HG03378 (cell line): Measurements from ENCODE around the gene SLC35E4.
"Not testable (repeated sequence)": the region's sequence is repeated elsewhere in the genome, so short reads cannot be mapped to it uniquely, and the experiment has no call there.

Experiments used
- ATAC-seq: cut with Tn5 transposase; IDR thresholded peaks from one replicate; pipeline ENCODE4 v1.9.1; 2021; ENCODE audit warnings: mild to moderate bottlenecking, moderate library complexity; ENCODE audit not compliant: unreplicated experiment

The SLC35E4 gene

DNA sequence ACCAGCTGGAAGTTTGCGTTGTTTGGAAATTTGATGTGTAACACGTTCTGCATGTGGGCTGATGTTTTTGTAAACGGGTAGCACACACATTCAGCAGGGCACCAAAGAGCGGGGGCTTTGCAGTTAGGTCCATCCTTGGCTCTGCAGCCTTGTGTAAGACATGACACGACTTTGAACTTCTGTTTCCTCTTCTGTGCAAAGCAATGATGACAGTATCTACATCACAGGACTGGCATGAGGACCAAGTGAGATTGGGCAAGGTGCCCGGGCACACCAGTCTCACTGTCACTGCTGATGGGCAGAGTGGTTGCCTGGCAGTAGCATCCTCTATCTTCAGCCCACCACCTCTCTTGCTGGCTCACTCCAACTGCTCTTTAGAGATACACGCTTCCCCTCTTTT lies 25.3 kb upstream of the SLC35E4 start:
- ATAC-seq: no peak

DNA sequence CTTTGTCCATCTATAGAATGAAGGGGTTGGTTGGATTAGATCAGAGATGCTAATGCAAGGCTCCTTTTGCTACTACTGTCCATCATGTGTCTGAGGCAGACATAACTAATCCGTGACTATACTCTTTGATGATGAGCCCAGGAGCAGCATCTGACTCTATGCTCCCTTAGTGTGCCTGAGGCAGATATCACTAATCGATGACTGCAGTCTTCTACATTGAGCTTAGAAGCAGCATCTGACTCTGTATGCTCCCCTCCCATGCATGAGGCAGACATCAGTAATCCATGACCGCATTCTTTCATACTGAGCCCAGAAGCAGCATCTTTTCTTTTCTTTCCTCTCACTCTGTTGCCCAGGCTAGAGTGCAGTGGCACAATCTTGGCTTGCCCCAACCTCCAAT lies 24.4 kb upstream of the SLC35E4 start:
- ATAC-seq: no peak

DNA sequence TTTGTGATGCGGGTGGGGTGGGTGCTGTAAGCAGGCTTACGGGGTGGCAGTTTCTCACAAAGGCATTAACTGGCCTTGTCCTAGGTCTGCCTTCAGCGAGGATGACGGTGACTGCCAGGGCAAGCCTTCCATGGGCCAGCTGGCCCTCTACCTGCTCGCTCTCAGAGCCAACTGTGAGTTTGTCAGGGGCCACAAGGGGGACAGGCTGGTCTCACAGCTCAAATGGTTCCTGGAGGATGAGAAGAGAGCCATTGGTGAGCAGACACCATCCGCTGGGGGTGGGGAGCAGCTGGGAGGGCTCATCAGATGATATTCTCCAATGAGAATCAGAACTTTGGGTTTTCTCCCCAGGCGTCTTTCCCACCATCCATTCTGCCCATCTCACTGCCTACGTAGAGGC lies 22.8 kb upstream of the SLC35E4 start:
- ATAC-seq: no peak

DNA sequence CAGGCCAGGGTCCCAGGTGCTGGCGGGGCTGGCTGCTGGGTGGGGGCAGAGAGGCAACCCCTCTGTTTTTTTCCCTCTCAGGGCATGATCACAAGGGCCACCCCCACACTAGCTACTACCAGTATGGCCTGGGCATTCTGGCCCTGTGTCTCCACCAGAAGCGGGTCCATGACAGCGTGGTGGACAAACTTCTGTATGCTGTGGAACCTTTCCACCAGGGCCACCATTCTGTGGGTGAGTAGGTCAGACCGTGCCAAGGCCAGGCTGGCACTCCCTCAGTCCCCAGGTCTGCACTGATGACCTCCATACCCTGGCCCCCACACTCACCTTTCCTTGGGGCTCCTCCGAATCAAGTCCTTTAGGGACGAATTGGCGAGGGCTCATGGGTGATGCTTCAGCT lies 21.3 kb upstream of the SLC35E4 start:
- ATAC-seq: no peak

DNA sequence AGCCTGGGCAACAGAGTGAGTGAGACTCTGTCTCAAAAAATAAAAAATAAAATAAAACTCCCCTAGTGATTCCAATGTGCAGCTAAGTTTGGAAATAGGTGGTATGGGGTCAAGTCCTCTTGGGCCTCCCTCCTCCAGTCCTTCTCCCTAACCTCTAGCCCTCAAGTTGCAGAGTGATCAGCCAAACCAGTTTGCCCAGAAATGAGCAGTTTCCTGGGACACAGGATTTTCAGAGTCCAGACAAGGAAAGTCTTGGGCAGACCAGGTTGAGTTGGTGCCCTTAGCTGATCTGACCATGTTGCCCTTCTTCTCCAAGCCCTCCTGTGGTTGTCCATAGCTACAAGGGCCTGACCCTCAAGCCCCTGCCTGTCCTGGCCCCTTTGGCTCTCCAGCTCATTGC lies 20.7 kb upstream of the SLC35E4 start:
- ATAC-seq: no peak

DNA sequence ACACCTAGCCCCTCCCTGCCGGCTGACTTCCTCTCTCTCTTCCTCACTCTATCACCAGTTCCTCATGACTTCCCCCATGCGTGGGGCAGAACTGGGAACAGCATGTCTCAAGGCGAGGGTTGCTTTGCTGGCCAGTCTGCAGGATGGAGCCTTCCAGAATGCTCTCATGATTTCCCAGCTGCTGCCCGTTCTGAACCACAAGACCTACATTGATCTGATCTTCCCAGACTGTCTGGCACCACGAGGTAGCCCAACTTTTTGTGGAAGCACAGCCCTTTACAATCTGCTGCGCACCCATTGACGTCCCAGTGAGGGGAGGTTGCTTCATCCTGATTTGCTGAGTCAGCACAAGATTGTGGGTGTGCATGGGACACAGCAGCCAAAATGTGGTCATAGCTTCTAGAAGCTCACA lies 20.0 kb upstream of the SLC35E4 start:
- no peak for ATAC-seq

DNA sequence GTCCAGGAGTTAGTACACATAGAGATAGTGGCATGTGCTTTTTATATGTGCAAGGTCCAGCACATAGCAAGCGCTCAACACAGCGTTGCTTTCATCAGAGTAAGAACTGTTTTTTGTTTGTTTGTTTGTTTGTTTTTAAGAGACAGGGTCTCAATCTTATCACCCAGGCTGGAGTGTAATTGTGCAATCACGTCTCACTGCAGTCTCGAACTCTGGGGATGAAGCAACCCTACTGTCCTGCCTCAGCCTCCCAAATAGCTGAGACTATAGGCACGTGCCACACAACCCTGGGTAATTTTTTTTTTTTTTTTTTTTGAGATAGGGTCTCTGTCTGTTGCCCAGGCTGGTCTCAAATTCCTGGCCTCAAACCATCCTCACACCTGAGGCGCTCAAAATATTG lies 17.8 kb upstream of the SLC35E4 start:
- ATAC-seq: no peak

DNA sequence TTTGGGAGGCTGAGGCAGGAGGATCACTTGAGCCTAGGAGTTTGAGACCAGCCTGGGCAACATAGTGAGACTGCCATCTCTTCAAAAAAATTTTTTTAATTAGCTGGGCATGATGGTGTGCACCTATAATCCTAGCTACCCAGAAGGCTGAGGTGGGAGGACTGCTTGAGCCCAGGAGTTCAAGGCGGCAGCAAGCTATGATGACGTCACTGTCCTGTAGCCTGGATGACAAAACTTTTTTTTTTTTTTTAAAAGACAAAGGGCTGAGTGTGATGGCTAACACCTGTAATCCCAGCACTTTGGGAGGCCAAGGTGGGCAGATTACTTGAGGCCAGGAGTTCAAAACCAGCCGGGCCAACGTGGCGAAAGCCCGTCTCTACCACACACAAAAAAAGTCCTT lies 15.7 kb upstream of the SLC35E4 start:
- not testable (repeated sequence) for ATAC-seq

DNA sequence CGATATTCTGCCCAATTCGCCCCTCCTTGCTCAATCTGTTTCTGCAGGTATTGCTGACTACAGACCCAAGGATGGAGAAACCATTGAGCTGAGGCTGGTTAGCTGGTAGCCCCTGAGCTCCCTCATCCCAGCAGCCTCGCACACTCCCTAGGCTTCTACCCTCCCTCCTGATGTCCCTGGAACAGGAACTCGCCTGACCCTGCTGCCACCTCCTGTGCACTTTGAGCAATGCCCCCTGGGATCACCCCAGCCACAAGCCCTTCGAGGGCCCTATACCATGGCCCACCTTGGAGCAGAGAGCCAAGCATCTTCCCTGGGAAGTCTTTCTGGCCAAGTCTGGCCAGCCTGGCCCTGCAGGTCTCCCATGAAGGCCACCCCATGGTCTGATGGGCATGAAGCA lies 9.2 kb upstream of the SLC35E4 start:
- no peak for ATAC-seq

DNA sequence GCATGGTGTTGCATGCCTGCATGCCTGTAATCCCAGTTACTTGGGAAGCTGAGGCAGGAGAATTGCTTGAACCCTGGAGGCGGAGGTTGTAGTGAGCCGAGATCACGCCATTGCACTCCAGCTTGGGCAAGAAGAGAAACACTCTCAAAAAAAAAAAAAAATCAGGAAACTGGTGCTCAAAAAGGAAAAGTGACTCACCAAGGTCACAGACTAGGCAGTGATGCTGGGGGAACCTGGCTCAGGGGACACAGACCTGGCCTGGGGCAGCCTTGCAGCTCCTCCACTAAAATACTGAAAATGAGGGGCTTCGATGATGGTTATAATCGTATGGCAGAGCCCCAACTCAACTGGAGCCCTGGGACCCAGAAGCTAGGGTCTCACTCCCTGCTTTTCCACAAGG lies 8.1 kb upstream of the SLC35E4 start:
- ATAC-seq: no peak

DNA sequence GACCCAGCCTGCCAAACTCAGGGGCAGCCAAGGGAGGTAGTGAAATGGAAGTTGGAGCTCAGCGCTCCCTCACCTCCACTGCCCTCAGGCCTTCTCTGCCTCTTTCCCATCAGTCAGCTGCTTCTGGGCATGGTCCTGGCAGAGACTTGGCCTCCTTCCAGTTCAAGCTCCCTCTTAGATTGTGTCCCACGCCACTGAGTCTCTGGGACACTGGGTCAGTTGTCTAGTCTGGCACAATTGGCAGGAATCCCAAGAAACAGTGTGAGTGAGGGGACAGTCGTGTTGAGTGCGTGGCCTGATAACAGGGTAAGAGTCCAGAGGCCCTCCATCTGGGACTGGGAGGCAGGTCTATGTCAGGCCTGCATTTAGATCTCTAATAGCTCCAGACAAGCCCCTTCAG lies 7.1 kb upstream of the SLC35E4 start:
- no peak for ATAC-seq

DNA sequence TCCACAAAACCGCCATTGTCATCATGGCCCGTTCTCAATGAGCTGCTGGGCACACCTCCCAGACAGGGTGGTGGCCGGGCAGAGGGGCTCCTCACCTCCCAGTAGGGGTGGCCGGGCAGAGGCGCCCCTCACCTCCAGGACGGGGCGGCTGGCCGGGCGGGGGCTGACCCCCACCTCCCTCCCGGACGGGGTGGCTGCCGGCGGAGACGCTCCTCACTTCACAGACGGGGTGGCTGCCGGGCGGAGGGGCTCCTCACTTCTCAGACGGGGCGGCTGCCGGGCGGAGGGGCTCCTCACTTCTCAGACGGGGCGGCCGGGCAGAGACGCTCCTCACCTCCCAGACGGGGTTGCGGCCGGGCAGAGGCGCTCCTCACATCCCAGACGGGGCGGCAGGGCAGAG lies 4.1 kb upstream of the SLC35E4 start:
- ATAC-seq: not testable (repeated sequence)

DNA sequence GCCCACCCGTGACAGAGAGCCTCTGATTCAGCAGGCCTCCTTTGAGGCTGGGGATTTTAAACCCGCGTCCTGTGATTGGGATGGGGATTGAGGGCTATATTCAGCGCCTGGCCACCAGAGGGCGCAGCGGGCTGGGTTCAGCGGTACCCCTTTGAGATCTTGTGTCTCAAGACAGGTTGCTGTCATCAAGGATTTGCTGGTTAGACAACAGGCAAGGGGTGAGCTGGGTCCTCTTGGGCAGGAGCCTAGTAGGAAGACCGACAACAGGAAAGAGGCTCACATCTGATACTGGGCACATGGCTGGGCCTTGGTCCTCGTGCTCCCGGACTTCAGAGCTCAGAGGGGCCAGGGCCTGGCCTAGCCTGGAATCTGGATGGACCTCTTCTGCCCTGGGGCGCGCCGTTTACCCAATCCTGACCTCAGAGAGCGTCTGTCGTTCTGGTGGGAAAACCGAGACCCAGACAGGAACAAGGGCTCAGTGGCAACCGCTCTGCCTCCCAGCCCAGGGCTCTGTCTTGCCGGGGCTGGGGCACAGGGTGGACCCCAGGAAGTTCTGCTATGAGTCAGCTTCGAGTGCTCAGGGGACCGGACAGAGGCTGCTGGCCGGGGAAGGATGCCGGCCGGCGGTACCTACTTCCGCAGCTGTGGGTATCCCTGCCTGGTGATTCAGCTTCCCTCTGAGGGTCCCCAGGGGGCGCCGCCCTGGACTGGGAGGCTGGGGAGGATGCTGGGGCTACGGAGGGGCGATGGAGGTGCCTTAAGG lies 929 bp upstream of the SLC35E4 start:
- peak; percentile 58 for ATAC-seq

DNA sequence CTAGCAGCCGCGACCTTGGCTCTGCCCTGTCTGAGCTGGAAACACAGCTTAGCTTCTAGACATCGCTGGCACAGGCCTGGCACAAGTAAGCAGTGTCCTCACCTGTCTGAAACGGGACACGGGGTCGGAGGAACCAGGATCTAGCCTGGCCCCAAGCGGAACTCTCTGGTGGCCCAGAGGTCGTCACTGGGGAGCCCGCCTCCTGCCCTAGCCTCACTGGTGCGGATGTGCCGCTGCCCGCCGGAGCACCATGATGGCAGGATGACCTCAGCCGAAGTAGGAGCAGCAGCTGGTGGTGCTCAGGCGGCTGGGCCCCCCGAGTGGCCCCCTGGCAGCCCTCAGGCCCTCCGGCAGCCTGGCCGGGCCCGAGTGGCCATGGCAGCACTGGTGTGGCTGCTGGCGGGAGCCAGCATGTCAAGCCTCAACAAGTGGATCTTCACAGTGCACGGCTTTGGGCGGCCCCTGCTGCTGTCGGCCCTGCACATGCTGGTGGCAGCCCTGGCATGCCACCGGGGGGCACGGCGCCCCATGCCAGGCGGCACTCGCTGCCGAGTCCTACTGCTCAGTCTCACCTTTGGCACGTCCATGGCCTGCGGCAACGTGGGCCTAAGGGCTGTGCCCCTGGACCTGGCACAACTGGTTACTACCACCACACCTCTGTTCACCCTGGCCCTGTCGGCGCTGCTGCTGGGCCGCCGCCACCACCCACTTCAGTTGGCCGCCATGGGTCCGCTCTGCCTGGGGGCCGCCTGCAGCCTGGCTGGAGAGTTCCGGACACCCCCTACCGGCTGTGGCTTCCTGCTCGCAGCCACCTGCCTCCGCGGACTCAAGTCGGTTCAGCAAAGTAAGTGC lies 871 bp downstream of the SLC35E4 start:
- no peak for ATAC-seq

DNA sequence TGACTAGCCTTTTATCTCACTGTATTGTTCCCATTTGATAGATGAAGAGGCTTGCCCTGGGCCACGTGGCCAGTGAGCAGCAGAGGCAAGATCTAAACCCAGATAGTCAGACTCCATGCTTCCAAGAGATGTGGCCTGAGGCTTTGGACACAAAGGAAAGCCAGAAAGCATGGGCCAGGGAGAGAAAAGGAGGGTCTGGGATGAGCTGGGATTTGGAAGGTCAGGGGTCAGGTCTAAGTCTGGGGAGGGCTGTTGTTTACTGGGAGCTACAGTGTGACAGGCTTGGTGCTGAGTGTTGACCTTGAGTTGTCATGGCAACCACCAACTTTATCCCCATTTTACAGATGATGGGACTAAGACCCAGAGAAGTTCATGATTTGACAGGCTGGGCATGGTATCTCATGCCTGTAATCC lies 2.1 kb downstream of the SLC35E4 start:
- no peak for ATAC-seq

DNA sequence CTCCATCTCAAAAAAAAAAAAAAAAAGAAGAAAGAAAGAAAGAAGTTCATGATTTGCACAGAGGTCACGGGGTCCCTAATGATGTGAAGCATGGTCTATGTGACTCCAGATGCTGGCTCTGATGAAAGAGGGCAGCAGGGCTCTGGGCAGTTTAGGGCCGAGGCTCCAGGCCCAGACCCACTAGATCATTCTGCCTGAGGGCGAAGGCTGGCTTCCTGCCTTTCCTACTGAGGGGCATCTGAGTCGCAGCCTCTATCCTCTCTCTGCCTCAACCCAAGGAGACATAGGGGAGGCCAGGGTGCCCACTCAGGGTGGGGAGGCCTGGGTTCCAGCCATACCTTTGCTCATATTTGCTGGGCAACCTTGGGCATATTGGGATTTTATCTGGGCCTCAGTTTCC lies 4.8 kb downstream of the SLC35E4 start:
- no peak for ATAC-seq

DNA sequence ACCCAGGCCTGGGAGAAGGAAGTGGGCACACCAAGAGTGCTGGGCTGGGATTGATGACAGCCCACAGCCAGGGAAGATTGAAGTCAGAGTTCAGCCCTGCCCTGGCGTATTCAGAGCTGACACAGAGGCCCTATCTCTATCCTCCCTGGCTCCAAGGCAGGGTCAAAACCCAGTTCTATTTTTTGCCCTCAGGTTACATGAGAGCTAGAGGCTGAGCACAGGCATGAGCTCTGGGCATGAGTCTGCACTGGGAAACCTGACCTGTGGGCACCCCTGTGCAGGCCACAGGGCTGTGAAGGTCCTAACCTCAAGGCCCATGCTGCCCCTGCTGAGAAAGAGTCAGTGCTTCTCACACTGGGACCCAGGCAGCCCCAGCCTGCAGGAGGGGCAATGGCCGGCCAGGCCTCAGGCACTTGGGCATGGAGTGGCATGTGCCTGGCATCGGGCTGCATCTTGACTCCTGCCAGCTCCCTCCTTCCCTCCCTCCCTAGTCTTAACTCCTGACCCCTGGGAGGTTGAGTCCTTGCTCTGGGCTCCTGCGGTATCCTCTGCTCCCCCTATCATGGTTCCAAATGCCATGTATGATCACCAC lies 5.4 kb downstream of the SLC35E4 start:
- no peak for ATAC-seq

DNA sequence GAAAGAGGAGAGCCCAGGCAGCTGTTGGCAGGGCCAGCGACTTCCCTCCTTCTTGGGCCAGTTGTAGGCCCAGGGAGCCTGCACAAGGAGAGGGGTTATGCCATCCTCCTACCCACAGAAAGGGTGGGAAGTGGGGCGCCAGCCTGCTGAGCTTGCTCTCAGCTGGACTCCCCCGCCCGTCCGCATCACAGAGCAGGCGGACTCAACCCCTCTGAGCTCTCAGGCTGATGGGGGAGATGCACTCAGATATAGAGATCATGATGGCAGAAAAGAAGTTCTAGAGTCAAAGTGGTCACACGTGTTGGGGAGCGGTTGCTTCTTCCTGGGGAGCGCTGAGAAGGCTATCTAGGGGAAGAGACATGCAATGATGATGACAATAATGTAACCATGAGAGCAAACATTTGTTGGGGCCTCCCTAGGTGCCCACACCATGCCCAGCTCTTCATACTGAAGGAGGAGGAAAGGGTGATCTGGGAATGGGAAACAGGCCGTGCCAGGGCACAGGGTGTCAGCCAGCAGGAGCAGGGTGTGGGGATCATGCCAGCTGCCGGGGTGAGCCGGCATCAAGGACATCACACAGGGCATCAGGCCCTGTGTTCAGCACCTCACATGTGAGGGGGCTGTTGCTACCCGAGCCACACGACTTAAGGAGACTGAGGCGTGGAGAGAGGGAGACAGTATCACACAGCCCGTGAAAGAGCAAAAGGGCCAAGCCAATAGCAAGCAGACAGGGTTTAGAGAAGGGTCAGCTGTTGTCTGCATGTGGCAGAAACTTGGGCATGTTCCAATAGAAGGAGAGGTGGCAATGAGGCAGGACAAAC lies 7.7 kb downstream of the SLC35E4 start:
- no peak for ATAC-seq

DNA sequence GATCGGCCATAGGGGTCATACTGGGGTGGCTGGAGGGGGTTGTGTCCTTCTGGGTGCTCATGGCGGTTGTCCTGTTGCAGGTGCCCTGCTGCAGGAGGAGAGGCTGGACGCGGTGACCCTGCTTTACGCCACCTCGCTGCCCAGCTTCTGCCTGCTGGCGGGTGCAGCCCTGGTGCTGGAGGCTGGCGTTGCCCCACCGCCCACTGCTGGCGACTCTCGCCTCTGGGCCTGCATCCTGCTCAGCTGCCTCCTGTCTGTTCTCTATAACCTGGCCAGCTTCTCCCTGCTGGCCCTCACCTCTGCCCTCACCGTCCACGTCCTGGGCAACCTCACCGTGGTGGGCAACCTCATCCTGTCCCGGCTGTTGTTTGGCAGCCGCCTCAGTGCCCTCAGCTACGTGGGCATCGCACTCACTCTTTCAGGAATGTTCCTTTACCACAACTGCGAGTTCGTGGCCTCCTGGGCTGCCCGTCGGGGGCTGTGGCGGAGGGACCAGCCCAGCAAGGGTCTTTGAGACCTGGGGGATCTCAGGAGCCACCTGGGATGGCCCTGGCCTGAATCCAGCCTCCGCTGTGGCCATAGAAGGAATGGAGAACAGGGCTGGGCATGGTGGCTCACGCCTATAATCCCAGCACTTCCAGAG lies 11.1 kb downstream of the SLC35E4 start:
- ATAC-seq: no peak

DNA sequence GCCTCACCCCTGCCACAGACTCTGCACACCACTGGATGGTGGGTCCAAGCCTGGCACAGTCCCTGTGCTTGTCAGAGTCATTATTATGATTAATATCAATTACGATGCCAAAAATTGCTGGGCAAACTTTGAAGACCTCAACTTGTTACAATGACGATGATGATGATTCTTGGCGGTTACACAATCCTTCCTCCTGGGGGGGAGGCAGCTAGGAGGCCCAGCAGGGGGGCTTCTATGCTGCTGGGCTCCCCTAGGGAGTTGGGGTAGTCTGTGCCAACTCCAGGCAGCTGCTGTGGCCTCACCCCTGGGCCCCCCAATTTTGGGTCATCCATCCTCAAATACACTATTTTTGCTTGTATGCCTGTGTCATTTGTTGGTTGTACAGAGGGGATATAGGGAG lies 12.0 kb downstream of the SLC35E4 start:
- ATAC-seq: no peak

DNA sequence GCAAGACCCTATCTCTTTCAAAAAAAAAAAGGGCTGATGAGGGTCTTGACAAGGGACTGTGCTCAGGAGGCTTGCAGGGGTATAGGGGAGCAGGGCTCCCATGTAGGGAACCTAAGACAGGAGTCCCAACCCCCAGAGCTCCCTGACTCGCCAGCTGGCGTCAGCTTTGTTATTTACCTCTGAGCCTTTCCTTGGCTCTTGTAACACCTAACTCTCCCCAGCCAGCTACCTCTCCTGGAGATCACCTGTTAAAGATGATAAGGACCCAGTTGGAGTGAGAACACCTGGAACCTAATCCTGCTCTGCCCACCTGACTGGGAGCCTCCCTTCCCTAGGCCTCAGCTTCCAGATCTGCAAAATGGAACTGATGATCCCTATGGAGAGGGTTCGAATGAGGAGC lies 13.2 kb downstream of the SLC35E4 start:
- ATAC-seq: no peak
